ENCODE measurements around the gene STK25. TPM values are rescaled to one million over a fixed set of nuclear protein-coding genes. Genes with fewer than 3 reads are reported as not detected.

Gene STK25
- total and polyA plus RNA-seq, 2 donors (not counting 1 experiment from before 2014, with no cell fraction given) = 183 to 378 TPM

DNA sequence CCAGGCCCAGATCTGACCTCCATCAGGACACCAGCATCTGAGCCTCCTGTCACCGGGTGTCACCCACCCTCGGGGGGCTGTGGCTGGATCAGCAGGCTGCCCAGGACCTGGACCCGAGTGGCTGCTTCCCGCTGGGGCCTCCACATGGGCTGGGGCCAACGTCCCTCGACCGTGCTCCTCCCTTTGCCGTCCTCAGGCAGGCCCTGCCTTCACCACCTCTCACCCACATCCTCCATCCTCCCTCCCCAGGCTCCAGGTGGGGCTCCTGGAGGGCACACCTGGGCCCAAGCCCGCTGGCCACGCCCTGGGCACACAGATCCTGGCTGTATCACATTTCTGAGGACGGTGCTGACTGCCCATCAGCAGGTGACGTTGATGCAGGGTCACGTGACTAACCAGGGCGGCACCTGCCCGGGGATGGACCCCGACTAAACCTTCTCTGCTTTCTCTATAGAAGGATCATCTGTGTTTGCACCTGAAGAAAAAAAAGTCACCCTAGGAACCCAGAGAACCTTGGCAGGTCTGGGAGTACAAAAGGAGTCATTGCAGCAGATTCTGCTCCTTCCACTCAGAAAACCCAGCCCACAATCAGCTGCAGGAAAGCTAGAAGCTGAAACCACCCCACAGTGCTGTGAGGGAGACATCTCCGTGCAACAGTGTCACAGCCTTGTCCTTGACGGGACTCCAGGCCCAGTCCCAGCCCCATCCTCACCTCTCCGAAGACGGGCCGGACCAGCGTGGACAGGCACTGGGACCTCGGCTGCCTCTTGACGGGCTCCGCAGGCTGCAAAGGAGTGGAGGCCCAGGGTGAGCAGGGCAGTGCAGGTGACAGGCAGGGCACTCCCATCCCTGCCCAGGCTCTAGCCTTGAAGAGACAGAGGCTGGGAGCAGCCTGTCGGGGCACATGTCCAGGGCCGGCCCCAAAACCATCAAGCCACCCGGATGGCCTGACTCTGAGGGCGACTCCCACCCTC lies 11.2 kb downstream of the STK25 start:
- peaks cover 33% of the 10 kb centered on the region for H4K20me1 ChIP-seq (ENCODE audit: control insufficient read depth, insufficient read depth, low read length, poor library complexity, severe bottlenecking)
- no peak overlapping the region for H3K9ac ChIP-seq (ENCODE audit: low read length)
- H3K79me2 ChIP-seq (ENCODE audit: control insufficient read depth, insufficient read depth, low read length) = peaks cover 29% of the 10 kb centered on the region
- no peaks in the 10 kb centered on the region for H3K9me3 ChIP-seq (ENCODE audit: control extremely low read depth in 1 of 3, control insufficient read depth in 2 of 3, insufficient read depth in 1 of 3, low read length in 2 of 3)
- H3K27me3 ChIP-seq (replicated peaks in 1 of 4; ENCODE audit: control extremely low read depth in 1 of 4, control insufficient read depth in 3 of 4, insufficient read depth in 4 of 4, low read length in 3 of 4) = no peaks in the 10 kb centered on the region
- no peak overlapping the region for H3K27ac ChIP-seq (ENCODE audit: low read length in 2 of 2)
- Mint-ChIP-seq H3K9me3 (ENCODE audit: insufficient read depth) (no peaks in the 10 kb centered on the region), H3K4me3 (no peak overlapping the region), H3K27ac (no peak overlapping the region), H3K27me3 (no peaks in the 10 kb centered on the region), H3K4me1 (no peaks in the 10 kb centered on the region)
- DNase-seq = no peak
- H3K4me2 ChIP-seq (replicated peaks; ENCODE audit: low read depth, low read length, poor library complexity, severe bottlenecking) = no peak overlapping the region
- H2AFZ ChIP-seq (ENCODE audit: insufficient read depth, low read depth, low read length, poor library complexity, severe bottlenecking) = no peak overlapping the region
- TF ChIP-seq, protein P1, sequence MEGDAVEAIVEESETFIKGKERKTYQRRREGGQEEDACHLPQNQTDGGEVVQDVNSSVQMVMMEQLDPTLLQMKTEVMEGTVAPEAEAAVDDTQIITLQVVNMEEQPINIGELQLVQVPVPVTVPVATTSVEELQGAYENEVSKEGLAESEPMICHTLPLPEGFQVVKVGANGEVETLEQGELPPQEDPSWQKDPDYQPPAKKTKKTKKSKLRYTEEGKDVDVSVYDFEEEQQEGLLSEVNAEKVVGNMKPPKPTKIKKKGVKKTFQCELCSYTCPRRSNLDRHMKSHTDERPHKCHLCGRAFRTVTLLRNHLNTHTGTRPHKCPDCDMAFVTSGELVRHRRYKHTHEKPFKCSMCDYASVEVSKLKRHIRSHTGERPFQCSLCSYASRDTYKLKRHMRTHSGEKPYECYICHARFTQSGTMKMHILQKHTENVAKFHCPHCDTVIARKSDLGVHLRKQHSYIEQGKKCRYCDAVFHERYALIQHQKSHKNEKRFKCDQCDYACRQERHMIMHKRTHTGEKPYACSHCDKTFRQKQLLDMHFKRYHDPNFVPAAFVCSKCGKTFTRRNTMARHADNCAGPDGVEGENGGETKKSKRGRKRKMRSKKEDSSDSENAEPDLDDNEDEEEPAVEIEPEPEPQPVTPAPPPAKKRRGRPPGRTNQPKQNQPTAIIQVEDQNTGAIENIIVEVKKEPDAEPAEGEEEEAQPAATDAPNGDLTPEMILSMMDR (IDR thresholded peaks at IDR 0.05) = no peak
- TF ChIP-seq EZH2 (IDR thresholded peaks at IDR 0.05; ENCODE audit: borderline replicate concordance, insufficient read depth, low read depth, low read length, poor library complexity, severe bottlenecking) = no peak
- H3K4me3 ChIP-seq (ENCODE audit: control extremely low read depth in 1 of 5, extremely low read depth in 1 of 5, insufficient read depth in 1 of 5, low read depth in 2 of 5, low read length in 4 of 5) = no peak overlapping the region
- CTCF ChIA-PET = no interaction called here
- 98% methylated on average over 27 of the region's 29 CpGs for WGBS (ENCODE audit: insufficient coverage)
- intact Hi-C loops (cut with micrococcal nuclease) = no loop called here
- peaks cover 0 to 50% of the 10 kb centered on the region in 2 experiments for H3K36me3 ChIP-seq (replicated peaks in 1 of 2; ENCODE audit: control extremely low read depth in 1 of 2, control insufficient read depth in 1 of 2, extremely low read depth in 1 of 2, insufficient read depth in 2 of 2, low read length in 1 of 2)
- H3K4me1 ChIP-seq (ENCODE audit: control insufficient read depth in 2 of 2, insufficient read depth in 2 of 2, low read length in 2 of 2) = no peaks in the 10 kb centered on the region
- POLR2A ChIA-PET = no interaction called here
- ATAC-seq (ENCODE audit: low read depth) = no peak
